Measurements from ENCODE around the gene KICS2. TPM values are rescaled to one million over a fixed set of nuclear protein-coding genes. Genes with fewer than 3 reads are reported as not detected.

Gene KICS2
- total and polyA plus RNA-seq, 2 of the 13 experiments (the other 11 are each of a cell fraction or from before 2014, with no cell fraction given), result 3.5 to 6.6 TPM

- TF ChIP-seq ZNF407 (CRISPR knock-in tag; IDR thresholded peaks at IDR 0.05; ENCODE audit: not compliant biosample characterization) (no peak), ZNF18 (CRISPR knock-in tag; IDR thresholded peaks at IDR 0.05; ENCODE audit: insufficient replicate concordance) (no peak), MNT (IDR thresholded peaks at IDR 0.05) (no peak), ZNF644 (CRISPR knock-in tag; IDR thresholded peaks at IDR 0.05; ENCODE audit: low read depth) (no peak), ESRRA (CRISPR knock-in tag; IDR thresholded peaks at IDR 0.05; ENCODE audit: low read depth) (no peak), CCAR2 (optimal IDR thresholded peaks at IDR 0.05; ENCODE audit: low read depth, low read length) (no peak), ARNT (IDR thresholded peaks at IDR 0.05) (no peak), GTF2F1 (IDR thresholded peaks at IDR 0.05; ENCODE audit: low read length) (no peak), ZKSCAN8 (CRISPR knock-in tag; IDR thresholded peaks at IDR 0.05; ENCODE audit: borderline replicate concordance) (no peak)
These were observed 32.6 kb downstream of the KICS2 start (continued) for GRCh38 chr12:64189530-64189929.
